NK-92 (cell line): ENCODE results near the gene TUBGCP6.
A peak's percentile ranks its signal among the peaks of the same experiment; 100 is the strongest.
"Not testable (repeated sequence)": the region's sequence is repeated elsewhere in the genome, so short reads cannot be mapped to it uniquely, and the experiment has no call there.

Source experiments
- DNase-seq: peaks from one replicate; lab custom pipeline; 2025; ENCODE audit not compliant: unreplicated experiment; lab: John Stamatoyannopoulos, UW

Gene TUBGCP6

DNA sequence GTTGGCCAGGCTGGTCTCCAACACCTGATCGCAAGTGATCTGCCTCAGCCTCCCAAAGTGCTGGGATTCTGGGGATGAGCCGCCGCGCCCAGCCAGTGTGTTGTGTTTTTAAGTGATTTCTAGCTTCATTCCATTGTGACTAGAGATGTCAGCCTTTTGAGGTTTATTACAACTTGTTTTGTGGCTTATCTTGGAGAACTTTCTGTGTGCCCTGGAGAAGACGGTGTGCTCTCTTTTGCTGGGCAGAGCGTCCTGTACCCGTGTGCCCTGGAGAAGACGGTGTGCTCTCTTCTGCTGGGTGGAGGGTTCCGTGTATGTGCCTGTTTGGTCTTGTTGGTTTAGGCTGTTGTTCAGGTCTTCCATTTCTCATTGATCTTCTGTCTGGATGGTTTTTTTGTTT, 31.6 kb downstream of the TUBGCP6 start:
- no peak for DNase-seq

DNA sequence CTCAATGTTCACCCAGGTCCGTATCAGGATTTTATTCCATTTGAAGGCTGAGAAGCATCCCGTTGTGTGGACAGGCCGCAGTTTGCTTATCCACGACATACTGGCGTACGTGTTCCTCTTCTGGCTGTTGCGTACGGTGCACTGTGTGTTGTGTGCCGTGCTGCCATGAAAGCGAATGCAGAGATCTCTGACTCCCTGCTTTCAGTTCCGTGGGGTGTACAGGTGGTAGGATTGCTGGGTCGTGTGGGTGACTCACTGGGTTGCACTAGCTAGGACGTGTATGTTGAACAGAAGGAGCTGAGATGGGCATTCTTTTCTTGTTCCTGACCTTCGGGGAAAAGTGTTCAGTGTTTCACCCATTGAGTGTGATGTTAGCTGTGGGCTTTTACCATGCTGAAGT, 33.7 kb downstream of the TUBGCP6 start:
- no peak for DNase-seq

DNA sequence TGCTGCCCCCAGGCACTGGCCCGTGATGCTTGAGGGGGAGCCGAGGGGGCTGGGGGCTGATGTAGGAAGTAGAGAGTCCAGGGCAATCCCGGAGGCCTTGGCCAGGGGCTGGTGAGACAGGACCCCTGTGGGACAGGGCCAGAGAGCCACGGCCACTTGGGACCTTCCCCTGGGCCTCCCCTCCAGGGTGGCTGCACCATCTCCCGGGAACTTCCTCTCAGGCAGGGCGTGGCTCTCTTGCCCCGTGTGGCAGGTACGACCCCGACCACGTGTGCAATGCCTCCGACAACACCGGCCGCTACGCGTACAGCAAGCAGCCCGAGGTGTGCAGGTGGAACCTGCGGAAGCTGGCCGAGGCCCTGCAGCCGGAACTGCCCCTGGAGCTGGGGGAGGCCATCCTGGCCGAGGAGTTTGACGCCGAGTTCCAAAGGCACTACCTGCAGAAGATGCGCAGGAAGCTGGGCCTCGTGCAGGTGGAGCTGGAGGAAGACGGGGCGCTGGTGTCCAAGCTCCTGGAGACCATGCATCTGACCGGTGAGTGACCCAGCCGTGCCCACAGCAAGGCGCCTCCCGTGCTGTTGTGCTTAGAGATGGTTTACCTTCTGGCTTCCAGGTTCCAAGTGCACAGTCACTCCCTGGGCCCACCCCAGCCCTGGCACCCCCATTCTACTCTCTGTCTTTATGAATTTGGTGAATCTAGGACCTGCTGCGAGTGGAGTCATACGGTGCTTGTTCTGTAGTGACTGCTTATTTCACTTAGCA, 34.3 kb downstream of the TUBGCP6 start:
- no peak for DNase-seq

DNA sequence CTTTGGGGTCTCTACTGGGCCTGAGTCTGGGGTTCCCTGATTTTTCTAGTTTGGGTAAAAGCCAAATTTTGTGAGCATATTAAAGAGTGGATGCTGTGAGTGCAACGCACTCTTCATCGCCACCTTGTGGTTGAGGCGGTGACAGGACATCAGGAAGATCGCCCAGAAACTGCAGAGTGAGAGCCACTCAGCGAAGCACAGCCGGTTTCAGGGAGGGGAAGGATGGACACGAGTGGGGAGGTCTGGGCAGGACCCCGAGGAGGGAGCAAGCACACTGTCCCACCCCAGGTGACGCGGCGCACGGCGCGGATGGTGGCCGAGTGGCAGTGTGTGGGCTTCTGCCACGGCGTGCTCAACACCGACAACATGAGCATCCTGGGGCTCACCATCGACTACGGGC, 34.9 kb downstream of the TUBGCP6 start:
- DNase-seq = no peak

DNA sequence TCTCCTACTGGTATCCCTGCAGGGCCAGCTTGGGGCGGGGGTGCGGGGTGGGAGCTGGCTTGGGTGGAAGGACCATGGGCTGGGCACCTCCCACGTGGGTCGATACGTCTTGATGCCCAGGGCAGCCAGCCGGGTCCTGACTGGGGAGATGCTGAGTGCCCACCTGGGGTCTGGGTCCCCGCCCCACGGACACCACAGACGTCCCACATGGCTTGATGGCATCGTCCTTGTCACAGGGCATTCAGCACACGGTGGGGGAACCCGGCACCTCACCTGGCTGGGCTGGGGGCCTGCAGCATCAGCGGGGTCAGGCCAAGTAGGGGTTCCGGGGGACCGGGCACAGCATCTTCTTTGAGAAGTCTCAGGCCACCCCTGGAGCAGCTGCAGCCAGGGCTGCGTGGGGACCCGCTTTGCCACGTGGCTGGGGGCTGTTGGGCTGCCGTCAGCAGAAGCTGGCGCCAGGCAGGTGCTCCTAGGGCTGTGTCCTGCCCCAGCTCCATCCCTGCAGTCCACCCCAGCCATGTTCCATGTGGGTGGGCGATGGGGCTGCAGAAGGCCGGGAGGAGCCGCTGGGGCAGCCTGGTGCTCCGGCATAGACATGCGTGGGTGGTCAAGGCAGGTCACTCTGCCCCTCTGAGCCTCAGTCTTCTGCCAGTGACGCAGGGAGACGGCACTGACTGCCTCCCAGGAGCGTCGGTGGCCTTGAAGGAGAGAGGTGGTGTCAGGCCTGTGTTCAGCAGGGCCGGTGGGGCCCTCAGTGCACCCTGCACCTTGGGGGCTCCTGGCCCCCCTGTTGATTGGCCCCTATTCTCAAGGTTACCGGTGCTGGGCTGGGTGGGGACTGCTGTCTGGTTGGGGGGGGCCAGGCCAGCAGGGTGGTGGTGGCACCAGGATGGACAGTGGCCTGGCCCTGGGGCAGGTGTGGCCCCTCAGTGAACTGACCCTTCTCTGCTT, 35.6 kb downstream of the TUBGCP6 start:
- no peak for DNase-seq

DNA sequence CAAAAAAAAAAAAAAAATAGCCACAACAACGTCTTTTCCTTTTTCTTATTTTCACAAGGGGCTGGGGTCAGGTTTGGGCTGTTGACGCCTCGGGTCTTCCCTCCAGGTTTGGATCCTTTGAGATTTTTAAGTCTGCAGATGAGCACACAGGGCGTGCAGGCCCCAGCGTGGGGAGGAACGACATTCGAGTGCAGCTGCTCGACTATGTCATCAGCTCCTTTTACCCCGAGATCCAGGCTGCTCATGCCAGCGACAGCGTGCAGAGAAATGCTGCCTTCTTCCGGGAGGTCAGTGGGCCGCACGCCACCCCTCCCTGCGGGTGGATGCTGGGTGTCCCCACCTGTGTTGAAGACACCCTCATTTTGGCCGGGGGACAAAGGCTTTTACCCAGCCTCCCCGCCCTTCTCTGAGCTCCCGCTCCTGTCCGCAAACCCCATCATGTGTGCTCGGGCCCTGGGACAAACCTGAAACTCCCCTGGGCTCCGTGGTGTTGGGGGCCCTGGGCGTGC, 36.3 kb downstream of the TUBGCP6 start:
- DNase-seq = no peak

DNA sequence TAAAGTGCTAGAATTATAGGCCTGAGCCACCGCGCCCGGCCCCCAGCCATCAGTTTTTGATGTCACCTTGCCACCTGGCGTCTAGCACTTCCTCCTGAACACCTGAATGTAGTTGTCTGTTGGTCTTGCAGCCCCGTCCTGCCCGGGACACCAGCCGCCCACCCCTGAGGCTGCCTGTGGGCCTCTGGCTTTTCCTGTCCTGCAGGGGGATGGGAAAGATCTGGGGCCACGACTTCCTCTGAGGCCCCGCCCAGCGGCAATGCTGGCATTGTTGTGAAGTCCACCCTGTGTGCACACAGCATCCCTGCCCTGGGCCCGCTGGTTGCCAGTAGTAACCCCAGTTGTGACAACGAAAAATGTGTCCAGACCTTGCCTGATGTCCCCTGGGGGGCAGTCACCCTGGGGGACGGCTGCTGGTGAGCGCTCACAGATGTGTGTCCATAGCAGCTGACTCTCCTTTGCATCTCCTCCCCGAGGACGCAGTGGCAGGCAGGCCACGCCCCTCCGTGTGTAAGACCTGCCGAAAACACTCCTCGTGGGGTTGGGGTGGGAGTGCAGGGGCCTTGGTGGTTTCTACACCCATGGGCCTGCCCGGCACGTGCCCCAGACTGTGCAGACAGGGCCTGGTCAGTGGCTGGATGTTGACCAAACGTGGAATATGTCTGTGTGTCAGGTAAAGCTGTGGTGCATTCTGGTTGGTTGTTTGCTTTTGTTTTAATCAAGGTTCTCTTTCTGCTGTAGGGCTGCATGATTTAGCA, 37.3 kb downstream of the TUBGCP6 start:
- no peak for DNase-seq

DNA sequence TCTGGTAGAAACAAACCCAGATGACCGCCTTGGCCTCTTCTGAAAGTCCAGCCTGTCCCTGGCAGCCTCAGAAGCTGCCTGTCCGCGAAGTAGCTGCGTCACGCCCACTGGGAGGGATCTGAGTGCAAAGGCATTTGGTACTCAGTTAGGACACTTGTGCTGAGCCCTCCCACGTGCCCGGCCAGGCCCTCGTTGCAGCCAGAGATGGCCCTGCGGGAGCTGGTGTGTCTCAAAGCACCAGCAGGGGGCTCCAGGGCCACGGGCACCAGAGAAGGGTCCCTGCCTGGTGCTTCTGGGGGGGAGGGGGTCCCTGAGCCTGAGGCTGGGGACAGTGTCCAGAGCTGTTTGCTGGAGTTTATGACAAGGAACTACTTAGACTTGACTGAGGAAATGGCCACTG, 38.2 kb downstream of the TUBGCP6 start:
- no peak for DNase-seq

DNA sequence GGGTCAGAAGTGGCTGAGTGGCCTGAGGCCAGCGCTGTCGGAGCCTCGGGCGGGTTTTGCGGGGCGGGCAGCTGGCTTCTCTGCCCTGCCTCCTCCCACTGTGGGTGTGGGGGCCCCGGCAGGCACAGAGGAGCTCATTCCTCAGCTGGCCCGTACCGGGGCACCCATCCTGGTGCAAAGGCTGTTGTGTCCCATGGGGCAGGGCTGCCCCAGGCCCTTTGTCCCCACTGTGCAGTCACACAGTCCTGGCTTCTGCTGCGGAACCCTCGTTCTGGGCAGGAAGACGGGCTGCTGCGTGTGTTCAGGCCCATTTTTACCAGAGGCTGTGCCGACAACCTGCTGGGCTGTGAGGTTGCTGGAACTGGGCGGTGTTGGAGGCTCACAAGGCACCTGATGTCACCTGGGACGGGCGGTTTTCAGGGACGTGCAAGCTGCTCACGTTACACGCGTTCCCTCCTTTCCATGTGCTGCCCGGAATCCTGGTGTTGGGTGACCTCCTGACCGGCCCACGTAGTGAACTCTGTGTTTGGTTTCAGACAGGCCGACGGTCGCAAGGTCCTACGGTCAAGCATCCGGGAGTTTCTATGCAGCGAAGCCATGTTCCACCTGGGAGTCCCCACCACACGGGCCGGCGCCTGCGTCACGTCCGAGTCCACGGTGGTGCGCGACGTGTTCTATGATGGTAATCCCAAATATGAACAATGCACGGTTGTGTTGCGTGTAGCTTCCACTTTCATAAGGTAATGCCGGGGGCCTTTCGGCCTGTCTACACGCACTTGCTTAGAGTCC, 38.8 kb downstream of the TUBGCP6 start:
- DNase-seq = no peak

DNA sequence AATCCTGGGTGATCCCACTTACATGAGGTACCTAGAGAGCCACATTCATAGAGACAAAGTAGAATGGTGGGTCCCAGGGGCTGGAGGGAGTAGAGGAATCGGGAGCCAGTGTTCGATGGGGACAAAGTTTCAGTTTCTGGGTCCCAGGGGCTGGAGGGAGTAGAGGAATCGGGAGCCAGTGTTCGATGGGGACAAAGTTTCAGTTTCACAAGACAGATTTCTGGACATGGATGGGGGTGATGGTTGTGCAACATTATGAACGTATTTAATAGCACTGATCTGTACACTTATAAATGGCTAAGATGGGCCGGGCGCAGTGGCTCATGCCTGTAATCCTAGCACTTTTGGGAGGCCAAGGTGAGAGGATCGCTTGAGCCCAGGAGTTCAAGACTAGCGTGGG, 39.8 kb downstream of the TUBGCP6 start:
- DNase-seq = not testable (repeated sequence)

DNA sequence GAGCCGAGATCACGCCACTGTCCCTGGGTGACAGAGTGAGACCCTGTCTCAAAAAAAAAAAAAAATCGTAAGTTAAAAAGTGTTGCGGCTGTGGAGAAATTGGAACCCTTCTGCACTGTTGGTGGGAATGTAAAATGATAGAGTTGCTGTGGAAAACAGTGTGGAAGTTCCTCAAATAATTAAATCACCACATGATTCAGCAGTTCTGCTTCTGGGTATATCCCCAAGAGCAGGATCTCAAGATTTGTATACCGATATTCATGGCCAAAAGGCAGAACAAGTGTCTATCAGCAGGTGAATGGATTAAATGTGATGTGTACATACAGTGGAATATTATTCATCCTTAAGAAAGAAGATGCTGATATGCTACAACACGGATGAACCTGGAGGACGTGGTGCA, 40.3 kb downstream of the TUBGCP6 start:
- no peak for DNase-seq

DNA sequence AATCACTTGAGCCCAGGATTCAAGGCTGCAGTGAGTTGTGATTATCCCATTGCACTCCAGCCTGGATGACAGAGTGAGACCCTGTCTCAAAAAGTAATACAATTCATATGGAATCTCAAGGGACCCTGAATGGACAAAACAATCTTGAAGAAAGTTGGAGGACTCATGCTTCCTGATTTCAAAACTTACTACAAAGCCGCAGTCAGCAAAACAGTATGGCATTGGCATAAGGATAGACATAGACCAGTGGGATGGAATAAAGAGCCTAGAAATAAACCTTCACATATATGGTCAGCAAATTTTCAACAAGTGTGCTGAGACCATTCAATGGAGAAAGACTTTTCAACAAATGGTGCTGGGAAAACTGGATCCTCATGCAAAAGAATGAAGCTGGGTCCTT, 41.5 kb downstream of the TUBGCP6 start:
- DNase-seq = no peak

DNA sequence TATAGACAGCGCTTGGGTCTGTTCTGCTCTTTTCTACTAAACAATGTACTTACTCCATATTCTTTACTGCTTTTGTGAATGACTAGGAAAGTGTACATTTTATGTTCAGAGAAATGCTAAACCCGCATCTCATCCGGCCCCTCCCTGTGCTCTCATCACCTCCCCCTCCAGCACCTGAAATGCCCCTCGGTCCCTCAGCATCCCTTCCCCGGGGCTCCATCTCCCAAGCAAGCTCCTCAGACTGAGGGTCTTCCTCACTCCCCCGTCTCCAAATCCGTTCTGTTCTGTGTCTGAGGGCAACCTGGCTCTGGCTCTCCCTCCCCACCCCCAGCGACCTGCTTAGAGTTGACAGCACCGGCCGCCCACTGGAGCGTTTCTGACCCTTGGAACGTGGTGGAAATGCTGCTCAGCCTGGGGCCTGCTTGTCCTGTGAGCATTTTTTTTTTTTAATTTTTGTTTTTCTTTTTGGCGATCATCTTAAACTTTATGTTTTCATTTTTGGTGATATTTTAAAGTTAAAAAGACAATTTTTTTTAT, 42.6 kb downstream of the TUBGCP6 start:
- no peak for DNase-seq

DNA sequence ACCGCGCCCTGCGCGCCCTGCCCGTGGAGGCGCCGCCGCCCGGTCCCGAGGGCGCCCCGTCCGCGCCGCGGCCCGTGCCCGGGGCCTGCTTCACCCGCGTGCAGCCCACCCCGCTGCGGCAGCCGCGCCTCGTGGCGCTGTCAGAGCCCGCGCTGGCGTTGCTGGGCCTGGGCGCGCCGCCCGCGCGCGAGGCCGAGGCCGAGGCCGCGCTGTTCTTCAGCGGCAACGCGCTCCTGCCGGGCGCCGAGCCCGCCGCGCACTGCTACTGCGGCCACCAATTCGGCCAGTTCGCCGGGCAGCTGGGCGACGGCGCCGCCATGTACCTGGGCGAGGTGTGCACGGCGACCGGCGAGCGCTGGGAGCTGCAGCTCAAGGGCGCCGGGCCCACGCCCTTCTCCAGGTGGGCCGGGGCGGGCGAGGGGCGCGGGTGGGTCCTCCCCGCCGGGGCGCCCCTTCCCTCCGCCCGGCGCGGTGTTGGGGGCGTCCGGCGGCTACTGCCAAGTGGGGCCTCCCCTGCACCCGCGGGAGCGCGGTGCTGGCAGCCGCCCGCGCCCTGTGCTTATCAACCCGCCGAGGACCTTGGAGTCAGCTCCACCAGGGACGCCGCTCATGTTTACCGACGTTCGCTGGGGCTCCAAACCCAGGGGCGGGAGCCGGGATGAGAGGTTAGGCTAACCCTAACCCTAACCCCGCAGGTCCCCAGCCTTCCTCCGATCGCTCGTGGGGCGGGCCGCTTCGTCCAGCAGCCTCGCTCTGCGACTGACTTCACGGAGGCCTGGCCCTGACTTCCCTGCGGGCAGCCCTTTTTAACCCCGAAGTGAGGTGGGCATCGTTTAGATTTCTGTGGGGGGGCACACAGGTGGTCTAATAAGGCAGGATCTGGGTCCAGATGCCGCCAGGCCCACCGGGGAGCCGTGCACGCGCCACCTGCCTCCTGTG, 43.4 kb downstream of the TUBGCP6 start:
- no peak for DNase-seq

DNA sequence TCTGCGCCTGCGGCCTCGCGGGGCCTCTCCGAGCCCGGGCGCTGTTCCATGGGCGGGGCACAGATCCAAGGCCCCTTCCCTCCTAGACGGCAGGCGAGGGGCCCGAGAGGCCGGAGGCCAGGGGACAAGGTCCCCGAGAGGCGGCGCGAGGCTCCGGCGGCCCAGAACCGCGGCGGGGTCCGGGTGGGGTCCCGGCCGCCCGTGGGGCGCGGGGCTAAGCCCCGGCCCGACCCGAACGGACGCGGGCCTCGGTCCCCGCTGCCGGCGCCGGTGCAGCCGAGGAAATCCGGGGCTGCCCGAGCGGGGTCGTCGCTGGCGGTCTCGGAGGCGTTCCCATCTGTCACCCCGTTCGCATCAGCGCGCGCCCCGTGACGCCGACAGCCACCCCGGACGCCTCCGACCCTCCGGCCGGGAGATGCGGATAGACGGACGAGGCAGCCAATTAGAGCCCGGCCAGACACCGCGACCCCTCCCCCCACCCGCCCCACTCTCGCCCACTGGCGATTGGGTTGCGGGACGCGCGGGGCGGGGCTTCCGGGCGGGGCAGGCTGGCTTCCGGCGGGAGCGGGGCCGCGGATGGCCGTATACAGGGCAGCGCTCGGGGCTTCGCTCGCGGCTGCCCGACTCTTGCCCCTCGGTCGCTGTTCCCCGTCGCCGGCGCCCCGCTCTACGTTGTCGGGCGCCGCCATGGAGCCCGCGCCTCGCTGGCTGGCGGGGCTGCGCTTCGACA, 44.2 kb downstream of the TUBGCP6 start, which contains the start of gene SELENOO:
TSS of gene SELENOO (plus strand) at position 551 of the 730 bp plus-strand sequence. CDS start at position 577, 26 bp downstream.
- DNase-seq = peak; percentile 39

DNA sequence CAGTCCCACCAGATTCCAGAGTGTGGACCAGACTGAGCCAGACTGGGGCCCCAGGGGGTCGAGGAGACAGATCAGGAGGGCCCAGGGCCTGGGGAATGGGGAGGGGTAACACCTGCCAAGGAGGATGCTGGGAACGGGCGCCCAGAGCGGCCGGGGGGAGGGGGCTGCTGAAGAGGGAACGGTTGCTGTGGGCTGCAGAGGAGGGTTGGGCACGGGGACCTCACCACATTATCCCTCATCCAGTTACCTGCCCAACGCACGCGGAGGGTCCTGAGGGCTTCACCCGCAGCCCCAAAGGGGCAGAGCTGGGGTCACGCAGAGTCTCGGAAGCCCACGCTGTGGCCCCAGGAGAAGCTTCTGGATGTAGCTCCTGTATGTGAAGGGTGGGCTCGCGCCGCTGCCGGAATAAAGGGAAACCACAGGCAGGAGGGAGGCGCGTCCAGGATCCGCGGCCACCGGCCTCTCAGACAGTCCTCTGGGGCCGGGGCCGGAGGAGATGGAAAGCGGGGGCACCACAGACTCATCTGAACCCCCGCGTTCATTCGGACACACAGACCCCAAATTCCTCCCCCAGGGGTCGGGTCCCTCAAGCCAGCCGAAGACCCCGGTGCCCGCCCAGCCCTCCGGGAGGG, 44.9 kb downstream of the TUBGCP6 start:
- DNase-seq = no peak

DNA sequence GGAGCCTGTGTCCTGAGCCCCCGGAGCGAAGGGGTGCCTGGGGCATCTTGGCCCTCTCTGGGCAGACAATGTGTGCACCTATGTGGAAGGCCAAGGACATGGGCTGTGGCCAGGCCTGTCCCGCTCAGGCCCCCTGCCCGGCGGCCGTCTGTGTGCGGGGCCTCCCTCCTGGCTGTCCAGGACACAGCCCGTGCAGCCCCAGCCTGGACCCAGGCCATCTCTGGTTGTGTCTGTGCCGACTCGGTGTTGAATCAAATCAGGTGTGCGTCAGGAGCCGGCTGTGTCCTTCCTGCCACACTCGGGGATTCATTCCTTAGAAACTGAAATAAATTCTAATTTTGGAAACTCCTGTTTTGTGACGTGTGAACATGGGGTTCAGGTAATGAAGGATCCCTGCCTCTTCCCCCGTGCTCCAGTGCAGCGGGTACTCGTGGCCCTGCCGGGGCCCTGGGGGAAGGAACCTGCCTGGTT, 45.5 kb downstream of the TUBGCP6 start:
- no peak for DNase-seq

DNA sequence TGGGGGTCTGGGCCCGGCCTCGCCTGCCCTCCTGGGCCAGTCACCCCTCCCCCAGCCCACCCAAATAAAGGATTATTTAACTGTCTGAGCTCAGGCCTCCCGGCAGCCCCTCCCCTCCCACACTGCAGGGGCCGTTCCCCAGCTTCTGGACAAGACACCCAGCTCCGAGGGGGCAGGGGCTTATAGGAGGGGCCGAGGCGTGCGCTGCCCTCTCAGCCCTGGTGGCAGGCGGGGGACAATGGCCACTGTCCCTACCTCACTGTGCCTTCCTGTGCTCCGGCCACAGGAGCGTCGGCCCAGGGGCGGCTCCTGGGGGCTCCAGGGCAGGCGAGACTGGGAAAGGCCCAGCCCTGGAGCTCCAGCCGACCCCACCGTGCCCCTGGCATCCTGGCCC, 46.2 kb downstream of the TUBGCP6 start:
- no peak for DNase-seq
